Measurements from ENCODE around the gene SPPL3. TPM values are rescaled to one million over a fixed set of nuclear protein-coding genes. Genes with fewer than 3 reads are reported as not detected.

SPPL3 gene
- total RNA-seq, 1 donor from 2014 or later: 25.8 TPM

DNA sequence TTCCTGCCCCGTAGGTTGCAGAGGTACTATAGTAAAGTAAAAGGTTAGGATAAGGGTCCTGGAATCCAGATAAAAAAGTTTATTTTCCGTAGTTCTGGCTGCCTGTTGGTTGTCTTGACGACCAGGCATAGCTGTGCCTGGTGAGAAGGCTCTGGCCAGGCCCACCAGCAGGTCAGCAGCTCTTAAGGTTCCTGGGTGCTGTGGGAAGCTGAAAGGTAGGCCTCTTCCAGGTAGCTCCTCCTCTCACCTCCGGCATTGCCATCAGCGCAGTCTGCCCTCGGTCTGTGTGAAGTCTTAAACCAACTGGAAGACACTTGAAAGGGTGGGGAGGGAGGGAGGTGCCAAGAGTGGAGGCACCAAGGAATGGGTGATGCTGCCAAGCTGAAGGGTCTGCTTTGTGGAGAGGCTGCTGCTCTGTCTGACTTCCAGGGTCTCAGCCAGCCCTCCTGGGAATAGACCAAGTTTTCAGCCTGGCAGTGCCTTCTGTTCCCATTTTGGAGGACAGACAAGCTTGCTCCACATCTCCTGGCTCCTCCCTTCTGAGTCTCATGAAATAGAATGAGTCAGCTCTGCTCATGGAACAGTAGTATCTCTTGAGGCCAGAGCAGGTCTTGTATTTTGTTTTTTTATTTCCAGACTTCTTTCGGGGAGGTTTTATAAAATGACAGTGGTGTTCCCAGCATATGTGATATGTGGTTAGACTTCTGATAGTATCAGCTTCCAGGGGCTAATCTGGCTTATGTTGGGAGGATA lies 183.7 kb downstream of the SPPL3 start:
- peaks cover 8% of the 10 kb centered on the region for H3K27me3 Mint-ChIP-seq (ENCODE audit: insufficient read depth, low read depth)
- Histone ChIP-seq H3K9me3 (ENCODE audit: low read depth) (no peaks in the 10 kb centered on the region), H3K4me3 (no peak overlapping the region), H3K9ac (no peak overlapping the region), H3K27me3 (no peaks in the 10 kb centered on the region), H3K4me1 (peaks cover 4% of the 10 kb centered on the region), H3K27ac (no peak overlapping the region), H4K20me1 (ENCODE audit: low read depth) (peaks cover 63% of the 10 kb centered on the region), H3K79me2 (ENCODE audit: low read depth) (peaks cover 12% of the 10 kb centered on the region), H2AFZ (replicated peaks) (no peak overlapping the region), H3F3A (ENCODE audit: low read depth) (peaks cover 16% of the 10 kb centered on the region), H3K4me2 (no peak overlapping the region), H3K36me3 (peaks cover 6% of the 10 kb centered on the region)
- H3K4me1 Mint-ChIP-seq: peaks cover 14% of the 10 kb centered on the region
- H3K4me3 Mint-ChIP-seq: no peak overlapping the region
- no peak for DNase-seq (ENCODE audit: low spot score)
- no peak overlapping the region for H3K27ac Mint-ChIP-seq
- TF ChIP-seq EZH2phosphoT487 (IDR thresholded peaks at IDR 0.05) (no peak), EZH2 (IDR thresholded peaks at IDR 0.05) (no peak)
- TF ChIP-seq, protein P1, sequence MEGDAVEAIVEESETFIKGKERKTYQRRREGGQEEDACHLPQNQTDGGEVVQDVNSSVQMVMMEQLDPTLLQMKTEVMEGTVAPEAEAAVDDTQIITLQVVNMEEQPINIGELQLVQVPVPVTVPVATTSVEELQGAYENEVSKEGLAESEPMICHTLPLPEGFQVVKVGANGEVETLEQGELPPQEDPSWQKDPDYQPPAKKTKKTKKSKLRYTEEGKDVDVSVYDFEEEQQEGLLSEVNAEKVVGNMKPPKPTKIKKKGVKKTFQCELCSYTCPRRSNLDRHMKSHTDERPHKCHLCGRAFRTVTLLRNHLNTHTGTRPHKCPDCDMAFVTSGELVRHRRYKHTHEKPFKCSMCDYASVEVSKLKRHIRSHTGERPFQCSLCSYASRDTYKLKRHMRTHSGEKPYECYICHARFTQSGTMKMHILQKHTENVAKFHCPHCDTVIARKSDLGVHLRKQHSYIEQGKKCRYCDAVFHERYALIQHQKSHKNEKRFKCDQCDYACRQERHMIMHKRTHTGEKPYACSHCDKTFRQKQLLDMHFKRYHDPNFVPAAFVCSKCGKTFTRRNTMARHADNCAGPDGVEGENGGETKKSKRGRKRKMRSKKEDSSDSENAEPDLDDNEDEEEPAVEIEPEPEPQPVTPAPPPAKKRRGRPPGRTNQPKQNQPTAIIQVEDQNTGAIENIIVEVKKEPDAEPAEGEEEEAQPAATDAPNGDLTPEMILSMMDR (IDR thresholded peaks at IDR 0.05): no peak
- H3K9me3 Mint-ChIP-seq: no peaks in the 10 kb centered on the region
- peaks cover 34% of the 10 kb centered on the region for H3K36me3 Mint-ChIP-seq

DNA sequence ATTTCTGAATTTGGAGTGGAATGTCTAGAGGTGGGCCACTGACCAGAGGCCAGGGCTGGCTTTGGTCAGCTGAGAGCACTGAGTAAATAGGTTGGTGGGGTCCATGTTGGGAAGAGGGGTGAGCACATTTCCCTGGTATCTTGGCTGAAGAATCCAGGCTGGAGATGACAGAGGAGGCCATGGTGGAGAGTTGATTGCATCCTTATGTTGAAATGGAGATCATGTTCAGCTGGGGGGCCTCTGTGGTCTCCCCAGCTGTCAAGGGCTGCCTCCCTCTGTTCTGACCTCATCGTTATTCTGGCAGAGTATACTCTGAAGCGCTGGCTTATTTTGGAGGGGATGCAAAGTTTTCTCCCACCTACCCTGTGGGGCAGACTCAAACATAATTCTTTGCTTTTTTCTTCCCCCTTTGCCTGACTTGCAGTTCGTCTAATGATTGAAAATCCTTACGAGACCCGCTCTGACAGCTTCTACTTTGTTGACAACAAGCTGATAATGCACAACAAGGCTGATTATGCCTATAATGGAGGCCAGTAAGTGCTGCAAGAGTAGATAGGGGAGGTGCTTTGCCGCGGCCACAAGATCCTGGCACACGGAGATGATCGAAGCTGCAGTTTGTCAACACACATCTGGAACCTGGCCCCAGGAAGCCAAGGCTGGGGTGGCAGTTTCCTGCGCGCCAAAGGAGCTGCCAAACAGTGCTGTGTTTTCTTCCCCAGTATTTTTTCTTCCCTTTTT lies 184.5 kb downstream of the SPPL3 start:
- no peaks in the 10 kb centered on the region for H3K9me3 Mint-ChIP-seq
- H3K79me2 ChIP-seq (ENCODE audit: low read depth): peaks cover 19% of the 10 kb centered on the region
- H3K4me3 Mint-ChIP-seq: no peak overlapping the region
- H3K9ac ChIP-seq: no peak overlapping the region
- no peak overlapping the region for H2AFZ ChIP-seq (replicated peaks)
- H3K4me2 ChIP-seq: no peak overlapping the region
- H3K36me3 ChIP-seq: peaks cover 6% of the 10 kb centered on the region
- H3K36me3 Mint-ChIP-seq: peaks cover 38% of the 10 kb centered on the region
- H3K4me1 ChIP-seq: no peaks in the 10 kb centered on the region
- peaks cover 8% of the 10 kb centered on the region for H3K27me3 Mint-ChIP-seq (ENCODE audit: insufficient read depth, low read depth)
- peaks cover 7% of the 10 kb centered on the region for H3K4me1 Mint-ChIP-seq
- no peak for TF ChIP-seq EZH2phosphoT487 (IDR thresholded peaks at IDR 0.05)
- TF ChIP-seq EZH2 (IDR thresholded peaks at IDR 0.05): no peak
- TF ChIP-seq, protein P1 (IDR thresholded peaks at IDR 0.05): no peak
- no peaks in the 10 kb centered on the region for H3K9me3 ChIP-seq (ENCODE audit: low read depth)
- no peak for DNase-seq (ENCODE audit: low spot score)
- no peak overlapping the region for H3K27ac Mint-ChIP-seq
- peaks cover 66% of the 10 kb centered on the region for H4K20me1 ChIP-seq (ENCODE audit: low read depth)
- no peak overlapping the region for H3K4me3 ChIP-seq
- H3F3A ChIP-seq (ENCODE audit: low read depth): peaks cover 8% of the 10 kb centered on the region
- no peak overlapping the region for H3K27ac ChIP-seq
- no peaks in the 10 kb centered on the region for H3K27me3 ChIP-seq

DNA sequence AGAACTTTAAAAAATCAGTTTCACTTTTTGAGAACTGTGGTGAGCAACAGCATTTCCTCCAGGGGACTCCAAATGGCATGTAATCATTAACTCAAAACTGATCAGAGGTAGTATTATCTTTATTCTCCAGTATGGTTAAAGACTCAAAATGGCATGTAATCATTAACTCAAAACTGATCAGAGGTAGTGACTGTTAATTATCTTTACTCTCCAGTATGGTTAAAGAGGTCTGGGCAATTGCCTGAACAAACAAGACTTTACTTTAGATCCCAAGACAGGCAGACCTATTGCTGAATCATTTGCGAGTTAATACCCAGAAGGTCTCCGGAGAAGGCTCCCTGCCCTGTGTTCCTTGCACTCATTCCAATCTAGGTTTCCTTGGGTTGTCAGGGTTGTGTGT lies 185.1 kb downstream of the SPPL3 start:
- peaks cover 41% of the 10 kb centered on the region for H3K36me3 Mint-ChIP-seq
- H3K27me3 ChIP-seq: no peaks in the 10 kb centered on the region

More for the DNA sequence above, 185.1 kb downstream of the SPPL3 start:
- H3K4me1 ChIP-seq: no peaks in the 10 kb centered on the region
- Mint-ChIP-seq H3K9me3 (no peaks in the 10 kb centered on the region), H3K27ac (no peak overlapping the region), H3K4me3 (no peak overlapping the region), H3K27me3 (ENCODE audit: insufficient read depth, low read depth) (peaks cover 8% of the 10 kb centered on the region), H3K4me1 (peaks cover 3% of the 10 kb centered on the region)
- H3K79me2 ChIP-seq (ENCODE audit: low read depth): peaks cover 25% of the 10 kb centered on the region
- H4K20me1 ChIP-seq (ENCODE audit: low read depth): peaks cover 66% of the 10 kb centered on the region
- no peak overlapping the region for H3K9ac ChIP-seq
- no peak overlapping the region for H3K27ac ChIP-seq
- no peak overlapping the region for H3K4me3 ChIP-seq
- H3K4me2 ChIP-seq: no peak overlapping the region
- H3F3A ChIP-seq (ENCODE audit: low read depth): peaks cover 2% of the 10 kb centered on the region
- peaks cover 6% of the 10 kb centered on the region for H3K36me3 ChIP-seq
- H3K9me3 ChIP-seq (ENCODE audit: low read depth): no peaks in the 10 kb centered on the region
- no peak for DNase-seq (ENCODE audit: low spot score)
- no peak for TF ChIP-seq EZH2 (IDR thresholded peaks at IDR 0.05)
- TF ChIP-seq EZH2phosphoT487 (IDR thresholded peaks at IDR 0.05): no peak
- TF ChIP-seq, protein P1 (IDR thresholded peaks at IDR 0.05): no peak
- no peak overlapping the region for H2AFZ ChIP-seq (replicated peaks)
